H9 (cell line): ENCODE results near the gene DCTN1. TPM values are rescaled to one million over a fixed set of nuclear protein-coding genes. Genes with fewer than 3 reads are reported as not detected.
A peak's percentile ranks its signal among the peaks of the same experiment; 100 is the strongest.

Source experiments
- DNase-seq: peaks from one replicate; pipeline ENCODE4 v3.0.0-alpha.2; 2017
- H2AFZ ChIP-seq: one replicate; pipeline ENCODE4 v1.6.1; 2013; ENCODE audit warnings: mild to moderate bottlenecking, low read length, control low read depth, moderate library complexity
- H2AK5ac ChIP-seq: 2 replicates; pipeline ENCODE4 v1.6.1; 2013; ENCODE audit warnings: low read length, control low read depth, mixed read lengths; ENCODE audit not compliant: insufficient read length
- H2BK120ac ChIP-seq: one replicate; pipeline ENCODE4 v1.6.1; 2013; ENCODE audit warnings: low read depth, mild to moderate bottlenecking, low read length, control low read depth, inconsistent platforms; ENCODE audit not compliant: poor library complexity, severe bottlenecking
- H2BK12ac ChIP-seq: 2 replicates; pipeline ENCODE4 v1.6.1; 2013; ENCODE audit warnings: low read length, control low read depth, mixed read lengths, low read depth; ENCODE audit not compliant: insufficient read length
- H2BK15ac ChIP-seq: 2 replicates; pipeline ENCODE4 v1.6.1; 2013; ENCODE audit warnings: low read depth, low read length, control low read depth
- H2BK20ac ChIP-seq: one replicate; pipeline ENCODE4 v1.6.1; 2013; ENCODE audit warnings: low read depth, mild to moderate bottlenecking, low read length, control low read depth, inconsistent platforms; ENCODE audit not compliant: poor library complexity, severe bottlenecking
- H2BK5ac ChIP-seq: 2 replicates; pipeline ENCODE4 v1.6.1; 2013; ENCODE audit warnings: low read length, control low read depth, mixed read lengths; ENCODE audit not compliant: insufficient read length
- H3K14ac ChIP-seq: 2 replicates; pipeline ENCODE4 v1.6.1; 2013; ENCODE audit warnings: low read length, control low read depth; ENCODE audit not compliant: insufficient read depth
- H3K18ac ChIP-seq: 2 replicates; pipeline ENCODE4 v1.6.1; 2013; ENCODE audit warnings: low read depth, mild to moderate bottlenecking, mixed read lengths, low read length, control low read depth; ENCODE audit not compliant: insufficient read length
- H3K23ac ChIP-seq: 2 replicates; pipeline ENCODE4 v1.6.1; 2013; ENCODE audit warnings: low read length, control low read depth, mixed read lengths, low read depth; ENCODE audit not compliant: insufficient read length
- H3K23me2 ChIP-seq: 2 replicates; pipeline ENCODE4 v1.6.1; 2013; ENCODE audit warnings: low read depth, mild to moderate bottlenecking, mixed read lengths, low read length, control low read depth; ENCODE audit not compliant: insufficient read length, poor library complexity, severe bottlenecking
- H3K27ac ChIP-seq: 2 replicates; pipeline ENCODE4 v1.5.1; 2013; ENCODE audit warnings: low read length, control low read depth, mixed read lengths, low read depth; ENCODE audit not compliant: insufficient read length
- H3K27me3 ChIP-seq: 2 replicates; pipeline ENCODE4 v1.6.1; 2013; ENCODE audit warnings: low read length, control low read depth, inconsistent platforms; ENCODE audit not compliant: insufficient read depth
- H3K4ac ChIP-seq: 2 replicates; pipeline ENCODE4 v1.6.1; 2013; ENCODE audit warnings: low read depth, mild to moderate bottlenecking, control low read depth, inconsistent platforms, low read length, moderate library complexity
- H3K4me1 ChIP-seq: 2 replicates; pipeline ENCODE4 v1.6.1; 2013; ENCODE audit warnings: low read length, control low read depth, inconsistent platforms; ENCODE audit not compliant: insufficient read depth
- H3K4me2 ChIP-seq: 2 replicates; pipeline ENCODE4 v1.6.1; 2013; ENCODE audit warnings: low read length, control low read depth, mixed read lengths; ENCODE audit not compliant: insufficient read length, insufficient read depth
- H3K56ac ChIP-seq: 2 replicates; pipeline ENCODE4 v1.6.1; 2013; ENCODE audit warnings: low read depth, mild to moderate bottlenecking, mixed read lengths, low read length, control low read depth; ENCODE audit not compliant: insufficient read length
- H3K79me1 ChIP-seq: 2 replicates; pipeline ENCODE4 v1.6.1; 2013; ENCODE audit warnings: low read depth, mild to moderate bottlenecking, moderate library complexity, low read length, control low read depth, inconsistent platforms; ENCODE audit not compliant: insufficient read depth, poor library complexity, severe bottlenecking
- H3K79me2 ChIP-seq: 2 replicates; pipeline ENCODE4 v1.6.1; 2013; ENCODE audit warnings: low read length, control low read depth, inconsistent platforms; ENCODE audit not compliant: insufficient read depth
- H3K9ac ChIP-seq: 2 replicates; pipeline ENCODE4 v1.6.1; 2013; ENCODE audit warnings: low read length, control low read depth, mixed read lengths; ENCODE audit not compliant: insufficient read length; ENCODE audit errors: extremely low read depth
- H3K9me3 ChIP-seq: one replicate; pipeline ENCODE4 v1.6.1; 2013; ENCODE audit warnings: low read depth, low read length, inconsistent platforms; ENCODE audit not compliant: control insufficient read depth
- H3T11ph ChIP-seq: one replicate; pipeline ENCODE4 v1.6.1; 2013; ENCODE audit warnings: mild to moderate bottlenecking, low read length, control low read depth, inconsistent platforms
- H4K20me1 ChIP-seq: one replicate; pipeline ENCODE4 v1.6.1; 2013; ENCODE audit not compliant: control insufficient read depth, insufficient read length, insufficient read depth
- H4K5ac ChIP-seq: 2 replicates; pipeline ENCODE4 v1.6.1; 2013; ENCODE audit warnings: low read depth, mild to moderate bottlenecking, mixed read lengths, low read length, control low read depth; ENCODE audit not compliant: insufficient read length
- H4K8ac ChIP-seq: replicated peaks from 2 replicates; pipeline ENCODE4 v1.6.1; 2013; ENCODE audit warnings: low read length, control low read depth, mixed read lengths, low read depth; ENCODE audit not compliant: insufficient read length
- H4K91ac ChIP-seq: 2 replicates; pipeline ENCODE4 v1.6.1; 2013; ENCODE audit warnings: low read depth, mild to moderate bottlenecking, moderate library complexity, mixed read lengths, low read length, control low read depth; ENCODE audit not compliant: insufficient read length
- H3K27ac Mint-ChIP-seq, 3 experiments: 2 replicates in 2 of 3; 3 replicates in 1 of 3; pipeline ENCODE4 v1.8.0; 2020 to 2021; ENCODE audit warnings: mixed read lengths in 3 of 3, mild to moderate bottlenecking in 1 of 3, moderate library complexity in 1 of 3
- H3K27me3 Mint-ChIP-seq: 2 replicates; pipeline ENCODE4 v1.8.0; 2021; ENCODE audit warnings: low read depth, mild to moderate bottlenecking, moderate library complexity, mixed read lengths
- H3K36me3 Mint-ChIP-seq, 3 experiments: 2 replicates in 2 of 3; 3 replicates in 1 of 3; pipeline ENCODE4 v1.8.0; 2020 to 2021; ENCODE audit warnings: low read depth in 3 of 3, mixed read lengths in 3 of 3; ENCODE audit not compliant: insufficient read depth in 1 of 3
- H3K4me1 Mint-ChIP-seq, 2 experiments: 2 replicates each; pipeline ENCODE4 v1.8.0; 2020; ENCODE audit warnings: mixed read lengths in 2 of 2
- H3K4me3 Mint-ChIP-seq, 2 experiments: 2 replicates in 1 of 2; 3 replicates in 1 of 2; pipeline ENCODE4 v1.8.0; 2020 to 2021; ENCODE audit warnings: mild to moderate bottlenecking in 2 of 2, mixed read lengths in 2 of 2, moderate library complexity in 1 of 2
- H3K9me3 Mint-ChIP-seq, 2 experiments: 2 replicates in 1 of 2; 3 replicates in 1 of 2; pipeline ENCODE4 v1.8.0; 2020; ENCODE audit warnings: mild to moderate bottlenecking in 2 of 2, mixed read lengths in 2 of 2, moderate library complexity in 1 of 2
- CTCF ChIP-seq: fragments of 200-600 bp; sonication (generic); conservative IDR thresholded peaks from 3 replicates; pipeline ENCODE4 v1.8.0; 2021; ENCODE audit warnings: antibody characterized with exemption, mild to moderate bottlenecking
- WGBS: extraction: QIAGEN DNeasy Blood & Tissue Kit; methylation state at CpG from one replicate; pipeline ENCODE4 v1.1.7; 2013; ENCODE audit warnings: missing lambda C conversion rate, low lambda C conversion rate, mixed read lengths; ENCODE audit not compliant: insufficient read length; ENCODE audit errors: extremely low coverage; 5-methylcytosine and 5-hydroxymethylcytosine counted together
- total RNA-seq: library from RNA; stranded (reverse); gene quantifications from 2 replicates; pipeline ENCODE4 v1.2.1, GENCODE V29; 2021

DCTN1 gene
- total RNA-seq, 1 experiment from 2014 or later: 141 TPM

- Histone ChIP-seq H3K9ac (no peak overlapping the region), H3K4me1 (no peaks in the 10 kb centered on the region), H4K8ac (no peak overlapping the region), H3K9me3 (no peaks in the 10 kb centered on the region), H3K4me2 (no peak overlapping the region), H3K79me2 (no peaks in the 10 kb centered on the region), H3K18ac (no peak overlapping the region), H4K5ac (no peak overlapping the region), H3K27ac (no peak overlapping the region), H2BK20ac (no peak overlapping the region), H3T11ph (no peak overlapping the region), H2AK5ac (no peak overlapping the region), H4K91ac (no peak overlapping the region), H3K27me3 (no peaks in the 10 kb centered on the region), H4K20me1 (no peaks in the 10 kb centered on the region), H3K4ac (no peak overlapping the region), H2BK5ac (no peak overlapping the region), H3K23ac (no peak overlapping the region), H3K23me2 (no peaks in the 10 kb centered on the region), H2BK12ac (no peak overlapping the region), H2BK15ac (no peak overlapping the region), H3K56ac (no peak overlapping the region), H3K79me1 (no peaks in the 10 kb centered on the region), H3K14ac (no peak overlapping the region), H2AFZ (no peak overlapping the region), H2BK120ac (no peak overlapping the region)
- peak; percentile 81 for DNase-seq
- Mint-ChIP-seq H3K9me3 (no peaks in the 10 kb centered on the region), H3K27me3 (peaks cover 4% of the 10 kb centered on the region), H3K4me1 (no peaks in the 10 kb centered on the region), H3K36me3 (no peaks in the 10 kb centered on the region), H3K4me3 (no peak overlapping the region), H3K27ac (no peak overlapping the region)
- no CpG with 5 or more reads among the region's 3 CpGs for WGBS
- TF ChIP-seq CTCF: peak; percentile 95
Measured at GRCh38 chr2:74334931-74335333, 45.2 kb downstream of the DCTN1 start.
